ENCODE measurements around the gene ITGA1. TPM values are rescaled to one million over a fixed set of nuclear protein-coding genes. Genes with fewer than 3 reads are reported as not detected.
A peak's percentile ranks its signal among the peaks of the same experiment; 100 is the strongest.

Gene ITGA1
- total and polyA plus RNA-seq, 2 of the 13 experiments (the other 11 are each of a cell fraction or from before 2014, with no cell fraction given): 23.1 to 28.6 TPM

- TF ChIP-seq ZNF672 (CRISPR knock-in tag; IDR thresholded peaks at IDR 0.05) (0 out of 2 replicates have a peak, but pooled peaks have one; percentile 54), RAD21 (CRISPR knock-in tag; IDR thresholded peaks at IDR 0.05) (peak; percentile 8; the same call in 1 of the 2 replicates), ZNF451 (CRISPR knock-in tag; IDR thresholded peaks at IDR 0.05) (peak; percentile 66), TSC22D2 (CRISPR knock-in tag; IDR thresholded peaks at IDR 0.05; ENCODE audit: borderline replicate concordance) (no peak), ZNF839 (CRISPR knock-in tag; IDR thresholded peaks at IDR 0.05; ENCODE audit: borderline replicate concordance) (no peak), ZFP90 (CRISPR knock-in tag; IDR thresholded peaks at IDR 0.05; ENCODE audit: borderline replicate concordance) (no peak), NBN (conservative IDR thresholded peaks at IDR 0.05) (no peak), ZSCAN12 (CRISPR knock-in tag; IDR thresholded peaks at IDR 0.05) (no peak), SKI (IDR thresholded peaks at IDR 0.05; ENCODE audit: partially characterized antibody) (no peak), JDP2 (CRISPR knock-in tag; IDR thresholded peaks at IDR 0.05; ENCODE audit: borderline replicate concordance) (no peak), JUN (CRISPR knock-in tag; IDR thresholded peaks at IDR 0.05) (no peak), ZEB1 (IDR thresholded peaks at IDR 0.05; ENCODE audit: insufficient replicate concordance, low read depth) (no peak), XRCC5 (optimal IDR thresholded peaks at IDR 0.05; ENCODE audit: low read length) (peak; percentile 13), ATF3 (CRISPR knock-in tag; IDR thresholded peaks at IDR 0.05) (0 out of 2 replicates have a peak, but pooled peaks have one; percentile 23), ZBTB14 (CRISPR knock-in tag; IDR thresholded peaks at IDR 0.05) (no peak), ZNF331 (CRISPR knock-in tag; IDR thresholded peaks at IDR 0.05) (peak; percentile 5; the same call in 1 of the 2 replicates), TEAD2 (CRISPR knock-in tag; IDR thresholded peaks at IDR 0.05) (no peak)
- TF ChIP-seq, protein P1, sequence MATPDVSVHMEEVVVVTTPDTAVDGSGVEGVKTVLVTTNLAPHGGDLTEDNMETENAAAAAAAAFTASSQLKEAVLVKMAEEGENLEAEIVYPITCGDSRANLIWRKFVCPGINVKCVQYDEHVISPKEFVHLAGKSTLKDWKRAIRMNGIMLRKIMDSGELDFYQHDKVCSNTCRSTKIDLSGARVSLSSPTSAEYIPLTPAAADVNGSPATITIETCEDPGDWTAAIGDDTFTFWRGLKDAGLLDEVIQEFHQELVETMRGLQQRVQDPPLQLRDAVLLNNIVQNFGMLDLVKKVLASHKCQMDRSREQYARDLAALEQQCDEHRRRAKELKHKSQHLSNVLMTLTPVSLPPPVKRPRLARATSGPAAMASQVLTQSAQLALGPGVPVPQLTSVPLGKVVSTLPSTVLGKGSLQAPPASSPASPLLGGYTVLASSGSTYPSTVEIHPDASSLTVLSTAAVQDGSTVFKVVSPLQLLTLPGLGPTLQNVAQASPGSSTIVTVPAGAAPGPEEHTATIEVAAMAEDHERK (CRISPR knock-in tag; IDR thresholded peaks at IDR 0.05; ENCODE audit: low read depth): no peak
- TF ChIP-seq, protein P2, sequence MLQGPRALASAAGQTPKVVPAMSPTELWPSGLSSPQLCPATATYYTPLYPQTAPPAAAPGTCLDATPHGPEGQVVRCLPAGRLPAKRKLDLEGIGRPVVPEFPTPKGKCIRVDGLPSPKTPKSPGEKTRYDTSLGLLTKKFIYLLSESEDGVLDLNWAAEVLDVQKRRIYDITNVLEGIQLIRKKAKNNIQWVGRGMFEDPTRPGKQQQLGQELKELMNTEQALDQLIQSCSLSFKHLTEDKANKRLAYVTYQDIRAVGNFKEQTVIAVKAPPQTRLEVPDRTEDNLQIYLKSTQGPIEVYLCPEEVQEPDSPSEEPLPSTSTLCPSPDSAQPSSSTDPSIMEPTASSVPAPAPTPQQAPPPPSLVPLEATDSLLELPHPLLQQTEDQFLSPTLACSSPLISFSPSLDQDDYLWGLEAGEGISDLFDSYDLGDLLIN (CRISPR knock-in tag; IDR thresholded peaks at IDR 0.05; ENCODE audit: borderline replicate concordance): no peak
- TF ChIP-seq, protein P3, sequence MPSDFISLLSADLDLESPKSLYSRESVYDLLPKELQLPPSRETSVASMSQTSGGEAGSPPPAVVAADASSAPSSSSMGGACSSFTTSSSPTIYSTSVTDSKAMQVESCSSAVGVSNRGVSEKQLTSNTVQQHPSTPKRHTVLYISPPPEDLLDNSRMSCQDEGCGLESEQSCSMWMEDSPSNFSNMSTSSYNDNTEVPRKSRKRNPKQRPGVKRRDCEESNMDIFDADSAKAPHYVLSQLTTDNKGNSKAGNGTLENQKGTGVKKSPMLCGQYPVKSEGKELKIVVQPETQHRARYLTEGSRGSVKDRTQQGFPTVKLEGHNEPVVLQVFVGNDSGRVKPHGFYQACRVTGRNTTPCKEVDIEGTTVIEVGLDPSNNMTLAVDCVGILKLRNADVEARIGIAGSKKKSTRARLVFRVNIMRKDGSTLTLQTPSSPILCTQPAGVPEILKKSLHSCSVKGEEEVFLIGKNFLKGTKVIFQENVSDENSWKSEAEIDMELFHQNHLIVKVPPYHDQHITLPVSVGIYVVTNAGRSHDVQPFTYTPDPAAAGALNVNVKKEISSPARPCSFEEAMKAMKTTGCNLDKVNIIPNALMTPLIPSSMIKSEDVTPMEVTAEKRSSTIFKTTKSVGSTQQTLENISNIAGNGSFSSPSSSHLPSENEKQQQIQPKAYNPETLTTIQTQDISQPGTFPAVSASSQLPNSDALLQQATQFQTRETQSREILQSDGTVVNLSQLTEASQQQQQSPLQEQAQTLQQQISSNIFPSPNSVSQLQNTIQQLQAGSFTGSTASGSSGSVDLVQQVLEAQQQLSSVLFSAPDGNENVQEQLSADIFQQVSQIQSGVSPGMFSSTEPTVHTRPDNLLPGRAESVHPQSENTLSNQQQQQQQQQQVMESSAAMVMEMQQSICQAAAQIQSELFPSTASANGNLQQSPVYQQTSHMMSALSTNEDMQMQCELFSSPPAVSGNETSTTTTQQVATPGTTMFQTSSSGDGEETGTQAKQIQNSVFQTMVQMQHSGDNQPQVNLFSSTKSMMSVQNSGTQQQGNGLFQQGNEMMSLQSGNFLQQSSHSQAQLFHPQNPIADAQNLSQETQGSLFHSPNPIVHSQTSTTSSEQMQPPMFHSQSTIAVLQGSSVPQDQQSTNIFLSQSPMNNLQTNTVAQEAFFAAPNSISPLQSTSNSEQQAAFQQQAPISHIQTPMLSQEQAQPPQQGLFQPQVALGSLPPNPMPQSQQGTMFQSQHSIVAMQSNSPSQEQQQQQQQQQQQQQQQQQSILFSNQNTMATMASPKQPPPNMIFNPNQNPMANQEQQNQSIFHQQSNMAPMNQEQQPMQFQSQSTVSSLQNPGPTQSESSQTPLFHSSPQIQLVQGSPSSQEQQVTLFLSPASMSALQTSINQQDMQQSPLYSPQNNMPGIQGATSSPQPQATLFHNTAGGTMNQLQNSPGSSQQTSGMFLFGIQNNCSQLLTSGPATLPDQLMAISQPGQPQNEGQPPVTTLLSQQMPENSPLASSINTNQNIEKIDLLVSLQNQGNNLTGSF (CRISPR knock-in tag; IDR thresholded peaks at IDR 0.05): no peak; the same call in 1 of the 2 replicates
These were observed 201.5 kb downstream of the ITGA1 start, which contains the start of gene ITGA2 (continued) for GRCh38 chr5:52989025-52989780.

Data from HepG2 (cell line).